GM19463 (cell line): ENCODE data around the gene ZMYND10.

Source experiments
- ATAC-seq: cut with Tn5 transposase; IDR thresholded peaks from one replicate; pipeline ENCODE4 v1.9.1; 2021; ENCODE audit warnings: mild to moderate bottlenecking, moderate library complexity; ENCODE audit not compliant: unreplicated experiment

Gene ZMYND10

DNA sequence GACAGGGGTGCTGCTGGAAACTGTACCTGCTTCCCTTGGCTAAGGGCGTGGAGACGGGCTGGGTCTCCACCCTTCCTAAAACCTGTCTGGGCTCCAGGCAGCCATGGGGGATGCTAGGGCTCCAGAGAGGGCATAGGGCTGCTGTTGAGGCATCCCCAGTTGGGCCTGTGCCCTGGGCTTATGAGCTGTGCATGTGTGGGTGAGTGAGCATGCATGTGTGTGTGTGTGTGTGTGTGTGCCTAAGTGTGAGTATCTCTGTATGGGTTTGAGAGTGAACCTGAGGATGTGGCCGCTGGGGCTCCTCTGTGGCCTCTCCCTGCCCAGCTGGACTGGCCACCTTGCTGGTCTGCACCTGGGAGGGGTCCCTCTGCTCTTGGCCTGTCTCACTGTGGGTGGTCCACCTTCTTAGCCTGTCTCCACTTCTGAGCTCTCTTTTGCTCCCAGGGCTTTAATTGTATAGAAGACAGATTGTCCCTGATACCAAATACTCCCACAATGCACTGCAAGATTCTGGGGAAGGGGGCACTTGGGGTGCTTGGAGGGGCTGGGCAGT lies 25.7 kb upstream of the ZMYND10 start:
- no peak for ATAC-seq

DNA sequence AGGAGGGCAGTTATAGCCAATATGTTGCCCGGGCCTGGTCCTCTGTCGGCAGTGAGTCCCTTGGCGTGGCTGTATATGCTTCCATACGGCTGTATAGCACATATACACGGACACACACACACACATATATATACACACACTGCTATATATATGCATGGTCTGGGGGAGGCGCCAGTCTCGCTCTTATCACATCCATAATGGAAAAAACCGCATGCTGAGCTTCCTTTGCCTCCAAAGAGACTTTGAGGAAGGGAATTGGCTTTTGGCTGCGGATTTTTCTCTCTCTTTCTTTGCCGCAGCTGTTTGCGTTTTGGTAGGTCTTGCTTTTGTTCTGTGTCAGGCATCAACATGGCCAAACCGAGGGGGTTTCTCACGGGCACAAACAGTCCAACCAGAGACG lies 25.1 kb upstream of the ZMYND10 start:
- ATAC-seq, result no peak

DNA sequence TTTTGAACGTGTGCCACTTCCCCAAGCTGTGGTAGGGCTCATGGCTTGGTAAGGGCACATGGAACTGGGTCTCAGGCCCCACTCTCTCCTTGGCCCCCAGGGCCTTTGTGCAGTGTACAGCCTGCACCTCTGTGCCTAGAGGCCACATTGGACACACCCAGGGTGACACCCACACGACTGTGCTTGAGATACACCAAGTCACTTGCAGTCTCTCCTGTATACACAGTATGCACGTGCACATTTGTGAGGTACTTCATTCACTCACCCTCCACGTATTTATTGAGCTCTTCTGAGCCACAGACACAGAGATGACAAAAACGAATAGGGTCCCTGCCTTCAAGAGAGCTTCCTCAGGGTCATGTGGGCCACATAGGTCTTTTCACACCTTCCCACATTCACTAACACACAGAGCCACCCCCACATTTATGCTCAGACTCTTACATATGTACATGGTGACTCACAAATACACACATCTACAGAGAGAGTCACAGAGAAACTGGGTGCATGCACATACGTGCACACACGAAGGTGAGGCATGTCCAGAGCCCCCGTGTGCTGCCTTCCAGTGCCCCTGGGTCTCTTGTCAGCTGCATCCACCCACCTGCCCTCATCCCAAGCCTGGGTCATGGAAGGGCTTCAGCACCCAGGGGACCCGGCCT lies 23.6 kb upstream of the ZMYND10 start:
- no peak for ATAC-seq

GRCh38 chr3:50365842-50366220 lies 20.3 kb upstream of the ZMYND10 start:
- no peak for ATAC-seq

- peak; percentile 89 for ATAC-seq
Observed at GRCh38 chr3:50365080-50365841, 19.7 kb upstream of the ZMYND10 start.

- ATAC-seq, result no peak
Observed at GRCh38 chr3:50364573-50365079, 19.1 kb upstream of the ZMYND10 start.

- no peak for ATAC-seq
Observed at GRCh38 chr3:50359760-50360110, 14.2 kb upstream of the ZMYND10 start.

DNA sequence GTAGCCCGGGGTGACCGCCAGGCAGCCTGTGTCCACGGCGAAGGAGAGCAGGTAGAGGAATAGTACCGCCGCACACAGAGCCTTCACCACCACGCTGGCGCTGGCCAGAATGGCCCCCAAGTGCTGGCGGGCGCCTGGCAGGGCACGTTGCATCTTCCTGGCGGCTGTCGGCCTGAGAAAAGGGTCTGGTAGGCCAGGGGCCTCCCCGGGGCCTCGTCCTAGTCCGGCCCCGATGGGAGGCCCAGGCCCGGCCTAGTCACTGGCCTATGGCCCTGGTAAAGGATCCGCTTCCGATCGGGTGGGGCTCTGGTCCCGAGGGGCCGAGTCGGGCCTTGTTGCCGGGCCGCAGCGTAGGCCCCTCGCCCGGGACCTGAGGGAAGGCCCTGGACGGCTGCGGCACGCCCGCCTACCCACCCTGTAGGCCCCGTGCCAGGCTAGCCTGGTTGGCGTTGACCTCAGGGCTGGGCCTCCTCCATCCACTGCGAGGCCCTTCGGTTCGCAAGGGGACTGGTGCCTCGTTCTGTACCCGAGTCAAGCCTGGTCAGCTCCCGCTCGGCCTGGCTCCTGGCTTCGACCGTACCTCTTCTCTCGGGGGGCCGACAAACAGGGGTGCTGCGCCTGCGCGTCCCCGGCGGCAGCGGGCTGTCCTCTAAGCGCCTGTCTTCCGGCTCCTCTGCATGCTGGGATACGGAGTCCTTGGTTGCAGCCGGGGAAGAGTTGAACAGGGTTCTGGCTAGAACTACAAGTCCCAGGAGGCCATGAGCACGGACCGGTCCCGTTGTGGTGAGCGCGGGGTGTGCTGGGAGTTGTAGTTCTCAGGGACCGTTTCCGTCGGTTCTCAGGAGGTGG lies 13.6 kb upstream of the ZMYND10 start, which contains the start of gene TMEM115:
Gene TMEM115, minus strand, starts transcription at position 611 of the 849 bp plus-strand sequence. Its CDS starts 458 bp downstream, at position 153.
- peak; percentile 100 for ATAC-seq

DNA sequence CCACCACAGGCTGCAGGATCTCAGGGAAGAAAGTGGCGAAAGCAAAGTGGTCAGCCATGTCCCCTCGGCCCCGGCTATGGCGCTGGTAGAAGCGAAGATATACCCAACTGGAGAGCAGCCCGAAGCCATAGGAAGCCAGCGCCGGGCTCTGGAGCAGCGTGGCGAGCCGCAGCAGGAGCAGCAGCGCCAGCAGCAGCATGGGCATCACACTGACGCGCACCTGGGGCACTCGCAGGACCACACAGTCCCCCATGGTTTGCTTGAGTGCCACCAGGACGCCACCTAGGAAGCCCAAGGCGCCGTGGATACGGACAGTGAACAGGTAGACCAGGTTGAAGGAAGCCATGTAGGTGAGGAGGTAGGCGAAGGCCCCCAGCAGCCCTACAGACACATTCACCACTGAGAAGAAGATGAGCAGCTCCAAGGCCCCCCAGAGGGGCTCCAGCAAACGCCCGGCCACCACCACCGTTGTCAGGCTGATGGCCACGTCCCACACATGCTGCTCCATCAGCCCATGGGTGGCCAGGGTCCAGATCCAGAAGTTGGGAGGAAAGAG lies 12.9 kb upstream of the ZMYND10 start:
- no peak for ATAC-seq

DNA sequence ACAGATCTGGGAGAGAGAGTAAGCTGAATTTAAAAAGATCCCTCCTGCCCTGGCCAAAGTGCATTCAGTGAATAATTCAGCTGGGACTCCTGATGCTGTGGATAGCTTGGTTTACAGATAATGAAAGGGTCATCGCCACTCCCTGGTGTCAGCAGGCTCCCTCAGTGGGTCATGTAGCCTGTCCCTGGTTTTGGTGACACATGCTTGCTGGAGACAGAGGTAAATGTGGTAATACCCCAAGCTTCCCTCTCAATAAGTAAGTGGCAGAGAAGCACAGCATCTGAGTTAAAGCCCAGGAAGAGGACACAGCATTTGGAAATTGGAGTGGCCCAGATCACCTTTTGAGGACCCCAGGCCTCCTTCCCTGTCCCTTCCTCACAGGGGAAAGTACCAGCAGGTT lies 11.9 kb upstream of the ZMYND10 start:
- ATAC-seq, result no peak

DNA sequence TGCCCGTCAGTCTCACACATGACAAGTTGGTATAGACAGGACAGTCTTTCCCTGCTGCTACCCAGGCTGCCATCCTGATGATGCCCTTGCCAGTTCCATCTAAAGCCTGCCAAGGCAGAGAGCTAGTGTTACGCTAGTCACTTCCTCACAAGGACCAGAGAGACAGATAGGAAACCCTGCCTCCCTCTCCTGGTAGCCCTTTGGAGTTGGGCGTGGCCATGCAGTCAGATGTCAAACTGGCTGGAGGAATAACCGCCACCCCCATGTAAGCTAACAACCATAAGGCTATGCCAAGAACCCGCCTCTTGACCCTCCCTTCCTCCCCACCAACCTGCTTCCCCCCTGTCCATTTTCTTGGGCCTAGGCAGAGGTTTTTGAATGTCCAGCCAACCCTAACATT lies 11.0 kb upstream of the ZMYND10 start:
- ATAC-seq, result no peak

- ATAC-seq, result no peak
Observed at GRCh38 chr3:50355829-50356552, 10.5 kb upstream of the ZMYND10 start.

- ATAC-seq, result no peak
Observed at GRCh38 chr3:50354850-50355249, 9.3 kb upstream of the ZMYND10 start.

DNA sequence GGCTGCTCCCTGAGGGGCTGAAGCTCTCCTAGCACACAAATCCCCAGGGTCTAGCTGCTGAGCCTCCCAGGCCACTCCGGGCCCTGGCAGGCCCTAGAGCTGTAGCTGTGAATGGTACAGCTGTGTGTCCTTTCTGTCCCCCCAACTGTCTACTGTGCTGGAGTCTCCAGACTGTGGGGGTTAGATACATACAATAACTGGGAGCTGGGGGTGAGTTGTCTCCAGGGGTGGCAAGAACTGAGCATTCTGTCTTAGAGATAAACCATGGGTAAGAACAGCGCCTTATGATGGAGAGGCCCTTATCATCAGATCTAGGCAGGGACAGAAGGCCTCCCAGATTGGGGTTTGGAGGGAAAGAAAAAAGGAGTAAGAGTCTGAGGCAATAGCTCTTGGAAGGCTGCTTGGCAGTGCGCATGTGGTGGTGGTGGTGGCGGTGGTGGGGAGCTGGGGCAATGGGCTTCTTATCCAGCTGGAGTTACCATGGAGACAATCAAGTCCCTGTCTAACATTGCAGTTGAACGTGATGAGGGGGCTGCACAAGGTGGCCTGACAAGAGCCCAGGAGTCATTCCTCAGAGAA lies 8.7 kb upstream of the ZMYND10 start:
- no peak for ATAC-seq

DNA sequence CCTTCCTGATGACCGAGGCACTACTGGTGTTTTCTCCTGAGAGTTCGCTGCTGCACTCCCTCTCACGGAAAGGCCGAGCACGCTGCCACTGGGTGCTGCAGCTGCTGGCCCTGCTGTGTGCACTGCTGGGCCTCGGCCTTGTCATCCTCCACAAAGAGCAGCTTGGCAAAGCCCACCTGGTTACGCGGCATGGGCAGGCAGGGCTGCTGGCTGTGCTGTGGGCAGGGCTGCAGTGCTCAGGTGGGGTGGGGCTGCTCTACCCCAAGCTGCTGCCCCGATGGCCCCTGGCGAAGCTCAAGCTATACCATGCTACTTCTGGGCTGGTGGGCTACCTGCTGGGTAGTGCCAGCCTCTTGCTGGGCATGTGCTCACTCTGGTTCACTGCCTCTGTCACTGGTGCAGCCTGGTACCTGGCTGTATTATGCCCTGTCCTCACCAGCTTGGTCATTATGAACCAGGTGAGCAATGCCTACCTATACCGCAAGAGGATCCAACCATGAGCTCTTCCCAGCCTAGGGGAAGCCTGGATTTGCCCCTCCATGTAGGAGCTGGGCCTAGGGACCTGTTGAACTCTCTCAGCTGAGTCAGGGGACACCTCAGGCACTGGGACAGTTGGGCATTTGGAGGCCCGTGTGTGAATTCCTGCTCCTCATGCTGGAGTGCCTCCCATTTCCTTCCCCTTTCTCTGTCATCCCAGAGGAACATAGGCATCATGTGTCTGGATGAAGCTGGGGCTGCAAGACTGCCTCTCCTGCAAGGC lies 7.9 kb upstream of the ZMYND10 start:
- ATAC-seq, result no peak

GRCh38 chr3:50352781-50353180 lies 7.2 kb upstream of the ZMYND10 start:
- ATAC-seq, result no peak

DNA sequence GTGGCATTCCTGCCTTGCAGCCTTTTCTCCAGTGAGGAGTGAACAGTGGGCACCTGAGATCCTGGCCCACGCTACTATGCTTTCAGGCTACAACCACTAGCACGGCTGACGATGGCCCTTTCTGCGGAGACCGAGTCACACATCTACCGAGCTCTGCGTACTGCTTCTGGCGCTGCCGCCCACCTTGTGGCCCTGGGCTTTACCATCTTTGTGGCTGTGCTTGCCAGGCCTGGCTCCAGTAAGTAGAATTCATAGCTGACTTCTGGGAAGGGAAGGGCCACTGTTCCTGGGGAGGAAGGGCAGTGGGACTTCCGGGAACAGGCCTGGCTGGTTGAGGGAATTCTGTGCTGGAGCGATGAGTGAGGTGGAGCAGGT lies 5.8 kb upstream of the ZMYND10 start:
- no peak for ATAC-seq

DNA sequence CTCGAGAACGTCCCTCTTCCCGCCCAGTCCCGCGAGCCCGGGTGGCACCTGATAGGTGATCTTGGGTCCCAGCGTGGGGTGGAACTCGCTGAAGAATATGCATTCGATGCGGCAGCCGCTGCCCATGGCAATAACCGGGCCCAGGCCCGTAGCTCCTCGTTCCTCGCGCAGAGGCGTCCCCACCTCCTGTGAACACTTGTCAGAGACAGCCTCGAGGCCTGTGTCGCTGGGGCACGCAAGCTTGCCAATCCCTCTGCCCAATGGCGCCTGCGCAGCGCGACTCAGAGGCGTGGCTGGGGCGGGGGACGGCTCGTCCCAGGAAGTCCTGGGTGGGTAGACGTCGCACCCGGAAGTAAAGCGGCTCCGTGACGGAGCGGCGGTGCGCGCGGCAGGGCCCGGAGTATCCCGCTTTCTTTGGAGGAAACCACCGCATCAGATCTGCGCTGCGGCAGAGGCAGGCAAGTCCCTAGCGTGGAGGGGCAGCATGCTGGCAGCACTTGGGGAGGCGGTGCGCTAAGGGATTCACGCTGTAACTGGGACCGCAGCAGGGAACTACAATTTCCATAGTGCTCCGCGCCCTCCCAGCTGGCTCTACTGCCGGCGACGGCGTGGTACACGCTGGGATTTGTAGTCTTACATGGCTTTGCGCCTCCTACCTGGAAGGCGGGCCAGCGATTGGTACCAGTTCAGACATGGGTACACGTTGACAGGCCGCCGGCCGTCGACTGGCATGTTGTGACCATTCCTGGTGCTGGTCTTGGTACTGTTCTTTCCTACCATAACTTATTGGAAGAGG lies 5.2 kb upstream of the ZMYND10 start, which contains the start of the genes CYB561D2 and NPRL2:
Gene CYB561D2, plus strand, starts transcription at position 336 of the 796 bp plus-strand sequence. CDS start 572 bp downstream, outside the sequence.
Gene NPRL2, minus strand, starts transcription at position 249 of the 796 bp plus-strand sequence. Its CDS starts 123 bp downstream, at position 126.
- ATAC-seq, result peak; percentile 85
